Fibroblast of the aortic adventitia (primary cell): ENCODE measurements around the gene RPRD1A. TPM values are rescaled to one million over a fixed set of nuclear protein-coding genes. Genes with fewer than 3 reads are reported as not detected.

ENCODE experiments used
- DNase-seq: peaks from one replicate; pipeline ENCODE4 v3.0.0-alpha.2; 2010; ENCODE audit warnings: low read depth
- H3K4me3 ChIP-seq: 2 replicates; pipeline ENCODE4 v1.5.1; 2011; ENCODE audit warnings: low read depth, mild to moderate bottlenecking, control low read depth, low read length, moderate library complexity
- total RNA-seq: library from RNA; depleted of rRNA; stranded (reverse); fragments of >200 nt; gene quantifications from 2 replicates; pipeline ENCODE4 v1.2.3, GENCODE V29; 2012; ENCODE audit warnings: low replicate concordance
- TF ChIP-seq, protein P1 (sequence below): IDR thresholded peaks from 2 replicates; pipeline ENCODE4 v1.5.1; 2011; ENCODE audit warnings: mild to moderate bottlenecking, low read length, control low read depth, inconsistent platforms; ENCODE audit not compliant: insufficient read depth

Gene RPRD1A
- total RNA-seq, 1 donor, result 47.4 TPM

GRCh38 chr18:36064027-36064808 lies 3.1 kb downstream of the RPRD1A start:
- TF ChIP-seq, protein P1, sequence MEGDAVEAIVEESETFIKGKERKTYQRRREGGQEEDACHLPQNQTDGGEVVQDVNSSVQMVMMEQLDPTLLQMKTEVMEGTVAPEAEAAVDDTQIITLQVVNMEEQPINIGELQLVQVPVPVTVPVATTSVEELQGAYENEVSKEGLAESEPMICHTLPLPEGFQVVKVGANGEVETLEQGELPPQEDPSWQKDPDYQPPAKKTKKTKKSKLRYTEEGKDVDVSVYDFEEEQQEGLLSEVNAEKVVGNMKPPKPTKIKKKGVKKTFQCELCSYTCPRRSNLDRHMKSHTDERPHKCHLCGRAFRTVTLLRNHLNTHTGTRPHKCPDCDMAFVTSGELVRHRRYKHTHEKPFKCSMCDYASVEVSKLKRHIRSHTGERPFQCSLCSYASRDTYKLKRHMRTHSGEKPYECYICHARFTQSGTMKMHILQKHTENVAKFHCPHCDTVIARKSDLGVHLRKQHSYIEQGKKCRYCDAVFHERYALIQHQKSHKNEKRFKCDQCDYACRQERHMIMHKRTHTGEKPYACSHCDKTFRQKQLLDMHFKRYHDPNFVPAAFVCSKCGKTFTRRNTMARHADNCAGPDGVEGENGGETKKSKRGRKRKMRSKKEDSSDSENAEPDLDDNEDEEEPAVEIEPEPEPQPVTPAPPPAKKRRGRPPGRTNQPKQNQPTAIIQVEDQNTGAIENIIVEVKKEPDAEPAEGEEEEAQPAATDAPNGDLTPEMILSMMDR, result no peak
- H3K4me3 ChIP-seq, result no peak overlapping the region
- DNase-seq, result no peak

DNA sequence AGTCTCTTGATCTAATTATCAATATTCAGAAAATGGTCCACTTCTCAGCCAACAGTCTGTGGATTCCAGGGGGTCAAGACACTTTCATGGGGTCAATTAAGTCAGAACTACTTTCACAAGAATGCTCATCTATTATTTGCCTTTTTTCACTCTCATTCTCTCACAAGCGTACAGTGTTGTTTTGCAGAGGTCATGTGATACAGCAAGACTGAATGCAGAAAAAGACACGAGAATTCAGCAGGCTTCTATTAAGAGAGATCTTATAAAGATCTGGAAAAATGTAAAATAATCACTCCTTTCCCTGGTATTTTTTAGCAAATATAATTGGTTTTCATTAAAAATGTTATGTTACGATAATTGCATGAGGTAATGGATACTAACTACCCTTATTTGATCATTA lies 8.7 kb downstream of the RPRD1A start:
- H3K4me3 ChIP-seq, result no peak overlapping the region
- no peak for DNase-seq
- TF ChIP-seq, protein P1, result no peak

- TF ChIP-seq, protein P1, result no peak
- no peak overlapping the region for H3K4me3 ChIP-seq
- no peak for DNase-seq
These were observed 15.6 kb downstream of the RPRD1A start for GRCh38 chr18:36051760-36052159.

DNA sequence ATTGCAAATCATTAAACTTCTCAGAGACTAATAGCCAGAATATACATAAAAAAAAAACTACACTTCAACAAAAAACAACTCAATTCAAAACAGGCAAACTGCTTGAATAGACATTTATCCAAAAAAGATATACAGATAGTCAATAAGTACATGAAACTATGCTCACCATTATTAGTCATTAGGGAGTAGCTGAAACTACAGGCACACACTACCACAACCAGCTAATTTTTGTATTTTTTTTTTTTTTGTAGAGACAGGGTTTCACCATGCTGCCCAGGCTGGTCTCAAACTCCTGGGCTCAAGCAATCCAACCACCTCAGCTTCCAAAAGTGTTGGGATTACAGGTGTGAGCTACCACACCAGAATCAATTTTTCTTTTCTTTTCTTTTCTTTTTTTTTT lies 16.9 kb downstream of the RPRD1A start:
- TF ChIP-seq, protein P1, result no peak
- no peak overlapping the region for H3K4me3 ChIP-seq

DNA sequence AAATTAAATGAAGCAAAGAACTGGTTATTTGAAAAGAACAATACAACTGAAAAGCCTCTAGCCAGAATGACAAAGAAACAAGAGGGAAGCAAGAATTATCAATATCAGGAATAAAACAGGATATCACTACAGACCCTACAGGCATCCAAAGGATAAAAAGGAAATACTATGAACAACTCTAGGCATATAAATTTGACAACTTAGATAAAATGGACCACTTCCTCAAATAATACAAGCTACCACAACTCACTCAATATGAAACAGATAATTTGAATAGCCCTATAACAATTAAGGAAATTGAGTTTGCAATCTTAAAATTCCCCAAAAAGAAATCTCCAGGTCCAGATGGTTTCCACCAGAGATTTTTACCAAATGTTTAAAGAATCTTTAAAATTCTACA lies 19.8 kb downstream of the RPRD1A start:
- H3K4me3 ChIP-seq, result no peak overlapping the region
- TF ChIP-seq, protein P1, result no peak
- DNase-seq, result no peak

More for the DNA sequence above, 16.9 kb downstream of the RPRD1A start:
- no peak for DNase-seq

DNA sequence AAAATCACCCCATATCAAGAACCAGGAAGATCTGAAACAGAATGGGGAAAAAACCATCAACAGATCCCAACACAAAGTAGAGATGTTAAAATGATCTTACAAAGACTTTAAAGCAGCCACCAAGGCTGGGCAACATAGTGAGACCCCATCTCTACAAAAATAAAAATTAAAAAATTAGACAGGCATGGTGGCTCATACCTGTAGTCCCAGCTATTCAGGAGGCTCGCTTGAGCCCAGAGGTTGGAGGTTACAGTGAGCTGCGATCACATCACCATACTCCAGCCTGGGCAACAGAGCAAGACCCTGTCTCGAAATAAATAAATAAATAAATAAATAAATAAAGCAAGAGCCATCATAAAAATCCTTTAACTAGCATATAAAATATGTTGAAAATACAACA lies 20.5 kb downstream of the RPRD1A start:
- no peak for DNase-seq
- TF ChIP-seq, protein P1, result no peak
- no peak overlapping the region for H3K4me3 ChIP-seq
